Activated CD4-positive, alpha-beta T cell treated with anti-CD3 and anti-CD28 coated beads for 1 hour (primary cell): ENCODE data around the gene ZNF91.
"Not testable (repeated sequence)": the region's sequence is repeated elsewhere in the genome, so short reads cannot be mapped to it uniquely, and the experiment has no call there.

Source experiments
- DNase-seq: peaks from one replicate; pipeline ENCODE4 v3.0.0-alpha.2; 2020

The ZNF91 gene

DNA sequence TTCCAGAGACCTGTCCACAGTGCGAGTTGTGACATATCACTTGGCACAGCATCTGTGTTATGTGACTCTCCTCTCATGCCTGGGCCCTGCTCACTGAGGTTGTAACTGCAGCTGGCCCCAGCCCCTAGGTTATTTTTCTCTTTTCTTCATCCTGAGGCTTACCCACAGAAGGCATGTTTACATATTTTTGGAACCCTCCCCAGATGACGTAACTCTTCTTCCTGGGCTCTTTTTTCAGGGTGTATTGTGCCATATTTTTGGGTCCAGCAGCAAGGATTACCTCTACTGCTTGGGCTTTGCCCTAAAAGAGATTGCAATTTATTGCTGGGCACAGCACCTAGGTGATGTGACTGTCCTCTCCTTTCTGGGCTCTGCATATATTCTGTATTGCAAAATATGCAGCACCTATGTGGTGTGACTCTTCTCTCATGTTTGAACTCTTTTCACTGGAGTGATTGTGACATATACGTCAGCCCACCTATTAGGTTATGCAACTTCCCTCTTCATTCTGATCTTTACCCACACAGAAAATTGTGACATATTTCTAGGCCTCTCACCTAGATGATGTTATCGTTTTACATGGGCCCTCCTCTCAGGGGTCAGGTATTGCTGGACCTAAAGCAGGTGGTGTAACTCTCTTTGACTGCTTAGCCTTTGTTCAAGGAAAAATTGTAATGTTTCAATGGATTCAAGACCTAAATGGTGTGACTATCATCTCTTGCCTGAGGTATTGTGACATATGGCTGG is 80.6 kb downstream of the ZNF91 start:
- DNase-seq, result no peak

DNA sequence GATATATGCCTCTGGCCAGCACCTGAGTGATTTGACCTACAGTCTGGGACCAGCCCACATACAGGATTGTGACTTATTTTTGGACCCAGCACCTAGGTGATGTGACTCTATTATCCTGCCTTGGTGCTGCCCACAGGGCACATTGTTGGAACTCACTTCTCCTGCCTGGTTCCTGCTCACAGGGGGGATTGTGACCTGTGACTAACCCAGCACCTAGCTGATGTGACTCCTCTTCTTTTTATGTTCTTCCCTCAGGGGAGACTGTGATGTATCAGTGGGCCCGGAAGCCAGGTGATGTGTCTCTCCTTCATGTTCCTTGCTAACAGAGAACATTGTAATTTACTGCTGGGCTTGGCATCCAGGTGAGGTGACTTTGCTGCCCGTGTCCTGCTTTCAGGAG is 82.1 kb downstream of the ZNF91 start:
- no peak for DNase-seq

DNA sequence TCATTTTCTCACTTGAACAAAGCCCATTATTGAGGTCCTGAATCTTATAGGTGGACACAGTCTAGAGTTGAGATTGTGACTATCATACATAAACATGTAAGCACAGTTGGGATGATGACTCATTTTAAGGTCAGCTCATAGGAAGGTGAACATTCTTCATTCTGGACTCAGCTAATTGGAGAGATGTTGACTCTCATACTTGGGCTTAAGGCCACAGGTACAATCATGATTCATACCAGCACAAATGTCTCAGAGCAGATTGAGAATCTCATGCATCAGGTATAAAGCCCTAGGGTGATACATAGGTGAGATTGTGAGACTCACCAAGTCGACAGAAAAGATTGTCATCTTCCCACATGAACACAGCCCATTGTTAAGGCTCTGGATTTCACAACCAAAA is 82.8 kb downstream of the ZNF91 start:
- no peak for DNase-seq

DNA sequence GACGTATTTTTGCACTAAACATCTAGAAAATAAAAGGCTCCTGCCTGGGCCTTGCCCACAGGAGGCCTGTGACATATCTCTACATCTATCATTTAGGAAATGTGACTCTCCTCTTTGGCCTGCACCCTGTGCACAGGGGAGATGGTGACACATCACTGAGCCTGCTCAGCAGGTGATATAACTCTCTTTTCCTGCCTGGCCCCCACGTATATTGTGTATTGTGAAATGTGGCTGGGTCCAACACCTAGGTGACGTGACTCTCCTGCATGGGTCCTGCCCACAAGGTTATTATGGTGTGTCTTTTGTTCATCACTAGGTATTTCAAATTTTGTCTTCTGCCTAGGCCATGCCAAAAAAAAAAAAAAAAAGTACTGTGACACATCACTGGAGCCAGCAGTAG is 83.7 kb downstream of the ZNF91 start:
- no peak for DNase-seq

DNA sequence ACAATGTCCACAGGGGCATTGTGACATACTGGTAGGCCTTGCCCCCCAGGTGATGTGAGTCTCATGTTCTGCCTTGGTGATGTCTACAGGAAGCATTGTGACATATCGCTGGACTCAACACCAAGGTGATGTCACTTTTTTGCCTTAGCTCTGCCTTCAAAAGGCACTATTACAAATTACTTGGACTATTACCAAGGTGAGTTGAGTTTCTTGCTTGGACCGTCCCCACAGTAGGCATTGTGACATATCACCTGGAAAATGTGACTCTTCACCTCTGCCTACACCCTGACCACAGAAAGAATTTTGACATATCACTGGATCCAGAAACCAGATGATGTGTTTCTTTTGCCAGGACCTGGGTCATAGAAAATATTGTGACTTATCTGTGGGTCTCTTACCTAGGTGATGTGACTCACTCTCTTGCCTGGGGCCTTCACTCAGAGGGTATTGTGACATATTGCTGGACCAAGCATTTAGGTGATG is 84.5 kb downstream of the ZNF91 start:
- DNase-seq, result no peak

DNA sequence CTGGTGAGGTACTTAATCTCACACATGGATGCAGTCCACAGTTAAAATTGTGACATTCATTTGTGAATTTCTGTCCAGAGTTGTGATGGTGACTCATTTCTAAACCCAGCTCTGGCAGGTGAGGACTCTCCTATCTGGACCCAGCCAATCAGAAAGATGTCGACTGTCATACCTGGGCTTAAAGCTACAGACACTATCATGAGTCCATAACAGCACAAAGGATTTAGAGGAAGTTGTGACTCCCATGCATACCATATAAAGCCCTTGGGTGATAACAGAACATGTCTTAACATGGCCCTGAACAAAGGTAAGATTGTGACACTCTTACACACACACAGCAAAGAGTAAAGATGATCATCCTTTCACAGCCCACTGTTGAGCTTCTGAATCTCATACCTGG is 85.3 kb downstream of the ZNF91 start:
- no peak for DNase-seq

DNA sequence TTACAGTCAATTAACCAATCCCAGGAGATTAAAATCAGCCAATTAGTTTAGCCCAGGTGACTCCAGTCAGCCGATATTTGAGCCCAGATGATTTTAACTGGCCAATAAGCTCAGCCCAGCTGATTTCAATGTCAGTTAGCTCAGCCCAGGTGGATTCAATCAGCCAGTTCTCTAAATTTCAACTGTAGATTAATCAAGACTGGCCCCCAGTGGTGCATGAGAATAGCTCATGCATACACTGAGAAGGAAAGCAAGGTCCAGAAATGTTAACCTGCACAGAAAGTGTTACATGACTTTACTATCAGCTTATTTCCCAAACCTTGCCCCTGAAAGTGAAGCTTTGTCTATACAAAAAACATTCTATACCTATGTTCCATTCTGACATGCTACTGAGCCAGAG is 89.7 kb downstream of the ZNF91 start:
- DNase-seq, result no peak

DNA sequence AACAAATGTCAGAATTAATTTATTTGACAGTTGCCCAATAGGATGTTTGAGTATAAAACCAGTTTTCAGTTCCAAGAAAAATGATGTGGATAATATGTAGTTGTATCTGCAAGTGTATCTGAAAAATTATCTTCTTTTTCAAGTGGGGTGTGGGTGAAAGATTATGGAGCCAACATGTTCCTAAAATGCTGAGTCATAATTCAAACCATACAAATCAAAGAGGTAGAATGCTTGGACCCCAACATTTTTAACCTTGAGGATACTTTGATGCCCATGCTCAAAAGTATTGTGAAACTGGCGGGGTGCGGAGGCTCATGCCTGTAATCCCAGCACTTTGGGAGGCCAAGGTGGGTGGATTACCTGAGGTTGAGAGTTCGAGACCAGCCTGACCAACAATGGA is 91.0 kb downstream of the ZNF91 start:
- no peak for DNase-seq

DNA sequence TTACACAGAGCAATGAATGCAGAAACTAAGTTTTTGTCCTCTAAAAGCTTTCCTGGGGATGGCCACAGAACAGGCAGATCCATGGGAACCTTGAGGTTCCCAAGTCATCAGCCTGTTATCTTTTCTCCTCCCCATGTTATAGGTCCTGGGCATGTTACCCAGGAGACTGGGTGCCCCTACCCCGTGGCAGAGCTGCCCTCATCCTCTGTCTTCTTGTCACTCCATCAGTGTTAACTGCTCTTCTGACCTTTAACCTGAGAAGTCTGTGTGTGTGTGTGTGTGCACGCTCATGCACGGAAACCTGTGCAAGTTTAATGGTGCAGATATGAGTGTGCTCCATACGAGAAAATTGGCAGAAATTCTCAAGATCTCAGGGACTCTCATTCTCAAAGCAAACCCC is 101.1 kb downstream of the ZNF91 start:
- no peak for DNase-seq

DNA sequence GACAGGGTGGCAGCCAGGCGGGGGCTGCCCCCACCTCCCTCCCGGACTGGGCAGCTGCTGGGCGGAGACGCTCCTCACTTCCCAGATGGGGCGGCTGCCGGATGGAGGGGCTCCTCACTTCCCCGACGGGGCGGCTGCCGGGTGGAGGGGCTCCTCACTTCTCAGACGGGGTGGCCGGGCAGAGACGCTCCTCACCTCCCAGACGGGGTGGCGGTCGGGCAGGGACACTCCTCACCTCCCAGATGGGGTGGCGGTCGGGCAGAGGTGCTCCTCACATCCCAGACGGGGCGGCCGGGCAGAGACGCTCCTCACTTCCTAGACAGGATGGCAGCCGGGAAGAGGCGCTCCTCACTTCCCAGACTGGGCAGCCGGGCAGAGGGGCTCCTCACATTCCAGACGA is 105.3 kb downstream of the ZNF91 start:
- DNase-seq, result not testable (repeated sequence)
